ENCODE results near the gene STAU1.
"Not testable (repeated sequence)": the region's sequence is repeated elsewhere in the genome, so short reads cannot be mapped to it uniquely, and the experiment has no call there.

GRCh38 chr20:49082295-49082694 is 105.8 kb downstream of the STAU1 start:
- not testable (repeated sequence) for TF ChIP-seq POLR2A, POLR2AphosphoS5 (IDR thresholded peaks at IDR 0.05; ENCODE audit: low read depth, low read length)

Data from GM12891 (cell line).